Ureter (tissue), 1 donor: ENCODE results near the gene LINC01488. TPM values are rescaled to one million over a fixed set of nuclear protein-coding genes. Genes with fewer than 3 reads are reported as not detected.

Source experiments
- DNase-seq: peaks from one replicate; pipeline ENCODE4 v3.0.0-alpha.2; 2020; ENCODE audit warnings: low spot score
- total RNA-seq: library from RNA; stranded (reverse); gene quantifications from one replicate; pipeline ENCODE4 v1.2.4, GENCODE V29; 2023
- donor health status: DM: yes; HTN: yes; CAD: no.

LINC01488 gene
- total RNA-seq, 1 donor from 2014 or later = not detected

- no peak for DNase-seq
These were observed 36.4 kb upstream of the LINC01488 start for GRCh38 chr11:69445131-69445470.

GRCh38 chr11:69446108-69446507, 35.4 kb upstream of the LINC01488 start:
- no peak for DNase-seq

- DNase-seq = peak; percentile 70
These were observed 33.7 kb upstream of the LINC01488 start for GRCh38 chr11:69447786-69448185.

- no peak for DNase-seq
These were observed 32.8 kb upstream of the LINC01488 start for GRCh38 chr11:69448471-69449284.

GRCh38 chr11:69449320-69450063, 32.0 kb upstream of the LINC01488 start:
- DNase-seq = peak; percentile 70

- DNase-seq = no peak
These were observed 31.2 kb upstream of the LINC01488 start for GRCh38 chr11:69450064-69450856.

GRCh38 chr11:69450857-69451220, 30.6 kb upstream of the LINC01488 start:
- DNase-seq = no peak

GRCh38 chr11:69451289-69451688, 30.2 kb upstream of the LINC01488 start:
- DNase-seq = no peak

GRCh38 chr11:69452206-69452987, 29.1 kb upstream of the LINC01488 start:
- DNase-seq = no peak

- no peak for DNase-seq
These were observed 28.3 kb upstream of the LINC01488 start for GRCh38 chr11:69453151-69453550.

GRCh38 chr11:69454018-69454417, 27.4 kb upstream of the LINC01488 start:
- no peak for DNase-seq

GRCh38 chr11:69455969-69456368, 25.5 kb upstream of the LINC01488 start:
- DNase-seq = no peak

GRCh38 chr11:69456712-69457111, 24.8 kb upstream of the LINC01488 start:
- no peak for DNase-seq

GRCh38 chr11:69459848-69460539, 21.5 kb upstream of the LINC01488 start:
- no peak for DNase-seq

- no peak for DNase-seq
These were observed 20.8 kb upstream of the LINC01488 start for GRCh38 chr11:69460540-69461257.

GRCh38 chr11:69461272-69461962, 20.0 kb upstream of the LINC01488 start:
- DNase-seq = no peak

GRCh38 chr11:69462106-69462951, 19.1 kb upstream of the LINC01488 start:
- no peak for DNase-seq

GRCh38 chr11:69463181-69463994, 18.1 kb upstream of the LINC01488 start:
- no peak for DNase-seq
